Measurements from ENCODE around the gene FBH1. TPM values are rescaled to one million over a fixed set of nuclear protein-coding genes. Genes with fewer than 3 reads are reported as not detected.

The FBH1 gene
- total RNA-seq, 1 experiment from 2014 or later = 50.5 TPM

DNA sequence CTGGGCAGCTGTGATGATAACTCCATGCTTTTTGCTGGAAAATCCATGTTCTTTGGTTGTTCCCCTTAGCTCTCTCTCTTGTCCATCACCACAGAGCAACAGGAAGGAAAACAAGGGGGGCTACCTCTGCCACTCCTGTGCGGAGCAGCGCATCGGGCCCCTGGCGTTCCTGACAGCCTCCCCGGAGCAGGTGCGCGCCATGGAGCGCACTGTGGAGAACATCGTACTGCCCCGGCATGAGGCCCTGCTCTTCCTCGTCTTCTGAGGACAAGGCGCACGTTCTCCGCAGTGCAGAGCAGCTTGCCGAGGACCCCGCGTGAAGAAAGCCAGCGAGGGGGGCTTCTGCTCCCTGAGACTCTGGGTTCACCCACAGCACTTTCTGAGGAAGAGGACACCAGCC is 47.0 kb downstream of the FBH1 start:
- TF ChIP-seq, protein P1, sequence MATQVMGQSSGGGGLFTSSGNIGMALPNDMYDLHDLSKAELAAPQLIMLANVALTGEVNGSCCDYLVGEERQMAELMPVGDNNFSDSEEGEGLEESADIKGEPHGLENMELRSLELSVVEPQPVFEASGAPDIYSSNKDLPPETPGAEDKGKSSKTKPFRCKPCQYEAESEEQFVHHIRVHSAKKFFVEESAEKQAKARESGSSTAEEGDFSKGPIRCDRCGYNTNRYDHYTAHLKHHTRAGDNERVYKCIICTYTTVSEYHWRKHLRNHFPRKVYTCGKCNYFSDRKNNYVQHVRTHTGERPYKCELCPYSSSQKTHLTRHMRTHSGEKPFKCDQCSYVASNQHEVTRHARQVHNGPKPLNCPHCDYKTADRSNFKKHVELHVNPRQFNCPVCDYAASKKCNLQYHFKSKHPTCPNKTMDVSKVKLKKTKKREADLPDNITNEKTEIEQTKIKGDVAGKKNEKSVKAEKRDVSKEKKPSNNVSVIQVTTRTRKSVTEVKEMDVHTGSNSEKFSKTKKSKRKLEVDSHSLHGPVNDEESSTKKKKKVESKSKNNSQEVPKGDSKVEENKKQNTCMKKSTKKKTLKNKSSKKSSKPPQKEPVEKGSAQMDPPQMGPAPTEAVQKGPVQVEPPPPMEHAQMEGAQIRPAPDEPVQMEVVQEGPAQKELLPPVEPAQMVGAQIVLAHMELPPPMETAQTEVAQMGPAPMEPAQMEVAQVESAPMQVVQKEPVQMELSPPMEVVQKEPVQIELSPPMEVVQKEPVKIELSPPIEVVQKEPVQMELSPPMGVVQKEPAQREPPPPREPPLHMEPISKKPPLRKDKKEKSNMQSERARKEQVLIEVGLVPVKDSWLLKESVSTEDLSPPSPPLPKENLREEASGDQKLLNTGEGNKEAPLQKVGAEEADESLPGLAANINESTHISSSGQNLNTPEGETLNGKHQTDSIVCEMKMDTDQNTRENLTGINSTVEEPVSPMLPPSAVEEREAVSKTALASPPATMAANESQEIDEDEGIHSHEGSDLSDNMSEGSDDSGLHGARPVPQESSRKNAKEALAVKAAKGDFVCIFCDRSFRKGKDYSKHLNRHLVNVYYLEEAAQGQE (IDR thresholded peaks at IDR 0.05; ENCODE audit: insufficient read depth in 1 of 2, low read depth in 2 of 2, low read length in 1 of 2) = no peak
- TF ChIP-seq POLR2AphosphoS5 (IDR thresholded peaks at IDR 0.05; ENCODE audit: low read depth, low read length) (no peak), TCF7L2 (IDR thresholded peaks at IDR 0.05; ENCODE audit: low read depth, low read length) (no peak), SIN3A (IDR thresholded peaks at IDR 0.05; ENCODE audit: borderline replicate concordance, insufficient read depth, low read depth, low read length) (no peak)
- TF ChIP-seq, protein P2, sequence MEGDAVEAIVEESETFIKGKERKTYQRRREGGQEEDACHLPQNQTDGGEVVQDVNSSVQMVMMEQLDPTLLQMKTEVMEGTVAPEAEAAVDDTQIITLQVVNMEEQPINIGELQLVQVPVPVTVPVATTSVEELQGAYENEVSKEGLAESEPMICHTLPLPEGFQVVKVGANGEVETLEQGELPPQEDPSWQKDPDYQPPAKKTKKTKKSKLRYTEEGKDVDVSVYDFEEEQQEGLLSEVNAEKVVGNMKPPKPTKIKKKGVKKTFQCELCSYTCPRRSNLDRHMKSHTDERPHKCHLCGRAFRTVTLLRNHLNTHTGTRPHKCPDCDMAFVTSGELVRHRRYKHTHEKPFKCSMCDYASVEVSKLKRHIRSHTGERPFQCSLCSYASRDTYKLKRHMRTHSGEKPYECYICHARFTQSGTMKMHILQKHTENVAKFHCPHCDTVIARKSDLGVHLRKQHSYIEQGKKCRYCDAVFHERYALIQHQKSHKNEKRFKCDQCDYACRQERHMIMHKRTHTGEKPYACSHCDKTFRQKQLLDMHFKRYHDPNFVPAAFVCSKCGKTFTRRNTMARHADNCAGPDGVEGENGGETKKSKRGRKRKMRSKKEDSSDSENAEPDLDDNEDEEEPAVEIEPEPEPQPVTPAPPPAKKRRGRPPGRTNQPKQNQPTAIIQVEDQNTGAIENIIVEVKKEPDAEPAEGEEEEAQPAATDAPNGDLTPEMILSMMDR (IDR thresholded peaks at IDR 0.05) = no peak
- ATAC-seq (no peak), DNase-seq (ENCODE audit: low read depth, low spot score) (no peak)
- TSS peak; percentile 62 for BruUV-seq (replicated peaks)
- CTCF ChIA-PET = no interaction called here
- in situ Hi-C loops (cut with HindIII; ENCODE audit: low pct_unique_long_range_greater_than_20kb, low sequenced_read_pairs) (no loop called here), intact Hi-C loops (cut with micrococcal nuclease; ENCODE audit: unreplicated experiment) (no loop called here)
- POLR2A ChIA-PET = interaction anchor here (0.5 kb wide), 1 partner anchor 18 kb away, joined by 5 read pairs; no protein-coding TSS in a partner anchor
- no peaks in the 10 kb centered on the region for H3K9me3 ChIP-seq (ENCODE audit: control insufficient read depth, insufficient read depth, low read depth, low read length)
- H3K4me1 ChIP-seq (ENCODE audit: control insufficient read depth, insufficient read depth, low read length) = no peaks in the 10 kb centered on the region
- H3K27me3 ChIP-seq (ENCODE audit: control insufficient read depth, insufficient read depth, low read length) = no peaks in the 10 kb centered on the region
- no peak overlapping the region for H3K27ac ChIP-seq (ENCODE audit: low read length)
- no peaks in the 10 kb centered on the region; the same call in 1 of the 2 replicates for H3K36me3 ChIP-seq (ENCODE audit: control insufficient read depth, insufficient read depth, low read length)
- H3K4me3 ChIP-seq (ENCODE audit: low read depth in 2 of 2, low read length in 2 of 2) = no peak overlapping the region

DNA sequence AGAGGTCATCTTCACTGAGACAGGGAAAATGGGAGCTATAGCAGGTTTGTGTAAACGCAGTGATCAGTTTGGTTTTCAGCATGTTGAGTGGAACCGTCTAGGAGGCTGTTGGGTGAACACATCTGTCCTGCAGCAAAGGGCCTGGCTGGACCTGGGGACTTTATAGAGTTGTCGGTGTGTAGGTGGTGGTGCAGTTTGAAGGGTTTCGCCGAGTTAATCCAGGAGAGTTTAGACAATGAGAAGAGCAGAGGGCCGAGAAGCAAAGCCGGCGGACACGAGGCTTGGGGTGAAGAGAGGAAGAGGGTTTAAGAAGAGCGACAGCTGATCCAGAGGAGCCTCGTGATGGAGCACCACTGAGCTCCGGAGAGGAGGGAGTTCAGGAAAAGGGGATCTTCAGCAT is 48.2 kb downstream of the FBH1 start:
- ChIA-PET POLR2A (no interaction called here), CTCF (no interaction called here)
- in situ Hi-C loops (cut with HindIII; ENCODE audit: low pct_unique_long_range_greater_than_20kb, low sequenced_read_pairs) (no loop called here), intact Hi-C loops (cut with micrococcal nuclease; ENCODE audit: unreplicated experiment) (no loop called here)
- H3K27ac ChIP-seq (ENCODE audit: low read length) = no peak overlapping the region
- H3K27me3 ChIP-seq (ENCODE audit: control insufficient read depth, insufficient read depth, low read length) = no peaks in the 10 kb centered on the region
- H3K36me3 ChIP-seq (ENCODE audit: control insufficient read depth, insufficient read depth, low read length) = no peaks in the 10 kb centered on the region; the same call in 1 of the 2 replicates
- no peak for DNase-seq (ENCODE audit: low read depth, low spot score)
- H3K4me1 ChIP-seq (ENCODE audit: control insufficient read depth, insufficient read depth, low read length) = no peaks in the 10 kb centered on the region
- H3K4me3 ChIP-seq (ENCODE audit: low read depth in 2 of 2, low read length in 2 of 2) = no peak overlapping the region
- no TSS peak for BruUV-seq (replicated peaks)
- ATAC-seq = no peak
- TF ChIP-seq SIN3A (IDR thresholded peaks at IDR 0.05; ENCODE audit: borderline replicate concordance, insufficient read depth, low read depth, low read length) = no peak
- TF ChIP-seq, protein P2 (IDR thresholded peaks at IDR 0.05) = no peak
- TF ChIP-seq, protein P1 (IDR thresholded peaks at IDR 0.05; ENCODE audit: insufficient read depth in 1 of 2, low read depth in 2 of 2, low read length in 1 of 2) = no peak
- no peak for TF ChIP-seq TCF7L2 (IDR thresholded peaks at IDR 0.05; ENCODE audit: low read depth, low read length)
- no peak for TF ChIP-seq POLR2AphosphoS5 (IDR thresholded peaks at IDR 0.05; ENCODE audit: low read depth, low read length)
- no peaks in the 10 kb centered on the region for H3K9me3 ChIP-seq (ENCODE audit: control insufficient read depth, insufficient read depth, low read depth, low read length)
